Body of pancreas (tissue), 4 donors: ENCODE results near the gene ABHD16A. TPM values are rescaled to one million over a fixed set of nuclear protein-coding genes. Genes with fewer than 3 reads are reported as not detected.

ENCODE experiments used
- ATAC-seq: fragments of 150-250 bp; one replicate; pipeline ENCODE4 v1.9.1; 2016
- DNase-seq, 4 donors: peaks; one replicate each; pipeline ENCODE4 v3.0.0-alpha.2; 2019
- H3K27ac ChIP-seq, 4 donors: fragments of 200-600 bp; sonication (generic); 1 replicate in 3 of 4; 2 replicates in 1 of 4; pipeline versions ENCODE4 v1.5.1 to v1.6.1; 2016 to 2019; ENCODE audit warnings: mild to moderate bottlenecking in 1 of 4, mixed read lengths in 1 of 4, moderate library complexity in 1 of 4
- H3K27me3 ChIP-seq, 2 donors: fragments of 200-600 bp; sonication (generic); one replicate each; pipeline ENCODE4 v1.6.0; 2016; ENCODE audit warnings: mild to moderate bottlenecking in 1 of 2
- H3K36me3 ChIP-seq, 2 donors: fragments of 200-600 bp; sonication (generic); replicated peaks in 1 of 2; 2 replicates each; pipeline ENCODE4 v1.5.1; 2016; ENCODE audit warnings: low read depth in 2 of 2; ENCODE audit not compliant: insufficient read depth in 1 of 2
- H3K4me1 ChIP-seq: fragments of 200-600 bp; sonication (generic); one replicate; pipeline ENCODE4 v1.6.0; 2016
- H3K4me3 ChIP-seq, 2 donors: fragments of 200-600 bp; sonication (generic); 1 replicate in 1 of 2; 2 replicates in 1 of 2; pipeline ENCODE4 v1.5.1; 2016 to 2019
- H3K9me3 ChIP-seq, 3 donors: fragments of 200-600 bp; sonication (generic); 1 replicate in 2 of 3; 2 replicates in 1 of 3; pipeline ENCODE4 v1.5.1; 2016
- POLR2A ChIP-seq, 3 donors: fragments of 450-650 bp; IDR thresholded peaks; one replicate each; pipeline ENCODE4 v1.6.1; 2016; ENCODE audit warnings: antibody characterized with exemption in 3 of 3, mild to moderate bottlenecking in 2 of 3
- WGBS, 2 donors: methylation state at CpG; one replicate each; pipeline ENCODE4 v1.1.5; 2017; 5-methylcytosine and 5-hydroxymethylcytosine counted together
- intact Hi-C: fragments of 100-400 bp; cut with DNase I; formaldehyde crosslinking; loops from one replicate; pipeline ENCODE4 v1.15.1; 2023
- microRNA-seq, 2 donors: library from miRNA; unstranded; fragments of <30 nt; microRNA quantifications; one replicate each; pipeline ENCODE4, GENCODE V29; 2016; ENCODE audit warnings: borderline number of aligned reads in 2 of 2, borderline replicate concordance in 2 of 2
- small RNA-seq: library from RNA; depleted of rRNA; stranded (forward); fragments of <200 nt; gene quantifications from one replicate; pipeline ENCODE3, GENCODE V24; 2016
- total RNA-seq, 2 donors: library from RNA; depleted of rRNA; stranded (reverse); fragments of >200 nt; gene quantifications; one replicate each; pipeline ENCODE4 v1.1.0, GENCODE V29; 2016
- TF ChIP-seq, protein P1 (sequence below), 7 experiments: fragments of 450-650 bp in 4 of 7; fragments of 200-600 bp in 3 of 7; sonication (generic) in 3 of 7; IDR thresholded peaks; one replicate each; pipeline ENCODE4 v1.5.1; 2016 to 2019; ENCODE audit warnings: antibody characterized with exemption in 7 of 7

The ABHD16A gene
- total RNA-seq, 2 donors from 2014 or later = 24.7 to 38.1 TPM

DNA sequence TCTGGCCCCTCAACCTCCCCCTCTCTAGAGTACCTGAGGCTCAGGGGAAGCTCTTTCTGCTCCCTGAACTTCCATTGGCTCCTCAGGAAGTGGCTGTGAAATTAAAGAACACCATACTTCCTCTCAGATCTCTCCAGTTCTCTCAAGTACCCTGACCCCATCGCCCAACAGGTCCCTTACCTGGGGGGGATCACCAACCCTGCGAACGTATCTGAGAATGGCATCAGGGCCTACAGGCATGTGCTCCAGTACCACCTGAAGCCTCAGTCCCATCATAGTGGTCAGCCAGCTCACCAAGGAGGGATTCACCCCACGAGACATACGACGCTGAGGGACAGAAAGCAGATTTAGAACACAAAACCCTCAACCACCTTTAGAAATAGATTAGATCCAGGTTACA, 62.5 kb downstream of the ABHD16A start:
- Histone ChIP-seq H3K9me3 (no peaks in the 10 kb centered on the region), H3K27ac (no peak overlapping the region), H3K27me3 (no peaks in the 10 kb centered on the region), H3K4me1 (no peaks in the 10 kb centered on the region), H3K4me3 (no peak overlapping the region), H3K36me3 (peaks cover 35 to 65% of the 10 kb centered on the region in 2 donors)
- DNase-seq = no peak
- TF ChIP-seq, protein P1, sequence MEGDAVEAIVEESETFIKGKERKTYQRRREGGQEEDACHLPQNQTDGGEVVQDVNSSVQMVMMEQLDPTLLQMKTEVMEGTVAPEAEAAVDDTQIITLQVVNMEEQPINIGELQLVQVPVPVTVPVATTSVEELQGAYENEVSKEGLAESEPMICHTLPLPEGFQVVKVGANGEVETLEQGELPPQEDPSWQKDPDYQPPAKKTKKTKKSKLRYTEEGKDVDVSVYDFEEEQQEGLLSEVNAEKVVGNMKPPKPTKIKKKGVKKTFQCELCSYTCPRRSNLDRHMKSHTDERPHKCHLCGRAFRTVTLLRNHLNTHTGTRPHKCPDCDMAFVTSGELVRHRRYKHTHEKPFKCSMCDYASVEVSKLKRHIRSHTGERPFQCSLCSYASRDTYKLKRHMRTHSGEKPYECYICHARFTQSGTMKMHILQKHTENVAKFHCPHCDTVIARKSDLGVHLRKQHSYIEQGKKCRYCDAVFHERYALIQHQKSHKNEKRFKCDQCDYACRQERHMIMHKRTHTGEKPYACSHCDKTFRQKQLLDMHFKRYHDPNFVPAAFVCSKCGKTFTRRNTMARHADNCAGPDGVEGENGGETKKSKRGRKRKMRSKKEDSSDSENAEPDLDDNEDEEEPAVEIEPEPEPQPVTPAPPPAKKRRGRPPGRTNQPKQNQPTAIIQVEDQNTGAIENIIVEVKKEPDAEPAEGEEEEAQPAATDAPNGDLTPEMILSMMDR (IDR thresholded peaks at IDR 0.05) = no peak
- no peak for TF ChIP-seq POLR2A (IDR thresholded peaks at IDR 0.05)
- intact Hi-C loops = no loop called here
- 91 to 99% methylated on average over 6 of the region's 6 CpGs for WGBS, 2 donors
- no peak for ATAC-seq

DNA sequence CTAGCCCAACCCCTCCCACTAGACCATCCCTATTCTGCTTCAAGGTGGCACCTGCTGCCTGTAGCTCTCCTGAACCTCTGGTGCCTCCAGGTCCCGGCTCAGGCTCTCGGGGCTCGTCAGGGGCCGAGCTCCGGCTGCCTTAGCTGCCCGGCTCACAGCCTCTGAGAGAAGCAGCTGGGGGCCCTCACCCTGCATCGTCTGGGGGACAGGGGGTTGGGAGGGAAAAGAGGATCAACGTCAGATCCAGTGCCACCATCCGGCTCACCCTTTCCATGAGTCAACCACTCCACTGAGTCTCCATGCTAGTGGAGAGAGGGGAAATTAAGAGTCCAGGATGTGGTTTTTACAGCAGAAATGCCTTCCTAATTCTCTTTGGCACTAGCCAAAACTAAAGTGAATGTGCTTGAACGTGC, 63.7 kb downstream of the ABHD16A start:
- Histone ChIP-seq H3K27ac (no peak overlapping the region), H3K36me3 (peaks cover 36 to 62% of the 10 kb centered on the region in 2 donors), H3K4me3 (no peak overlapping the region), H3K9me3 (no peaks in the 10 kb centered on the region), H3K4me1 (no peaks in the 10 kb centered on the region), H3K27me3 (no peaks in the 10 kb centered on the region)
- 73 to 90% methylated on average over 9 to 10 of the region's 10 CpGs for WGBS, 2 donors
- no peak for TF ChIP-seq POLR2A (IDR thresholded peaks at IDR 0.05)
- TF ChIP-seq, protein P1 (IDR thresholded peaks at IDR 0.05) = no peak
- intact Hi-C loops = no loop called here
- DNase-seq (no peak), ATAC-seq (no peak)

DNA sequence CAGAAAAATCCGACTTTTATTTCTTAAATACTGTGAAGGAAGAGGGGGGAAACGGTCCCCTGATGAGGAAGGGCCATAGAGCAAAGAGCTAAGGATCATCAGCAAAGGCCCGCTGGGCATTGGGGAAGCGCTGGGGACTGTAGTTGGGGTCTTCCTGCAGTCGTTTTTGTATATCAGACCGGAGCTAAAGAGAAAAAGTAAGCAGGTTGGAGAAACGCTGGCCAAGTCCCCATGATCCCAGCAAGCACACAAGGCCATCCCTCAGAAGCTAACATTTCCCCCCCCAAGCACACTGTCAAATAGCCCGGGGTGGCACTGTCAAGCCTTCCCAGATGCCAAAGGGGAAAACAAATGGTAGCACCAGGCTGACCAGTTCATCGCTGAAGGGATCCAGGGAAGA, 64.1 kb downstream of the ABHD16A start:
- TF ChIP-seq, protein P1 (IDR thresholded peaks at IDR 0.05) = no peak
- TF ChIP-seq POLR2A (IDR thresholded peaks at IDR 0.05) = no peak
- no peaks in the 10 kb centered on the region for H3K27me3 ChIP-seq
- H3K36me3 ChIP-seq = peaks cover 35 to 62% of the 10 kb centered on the region in 2 donors
- DNase-seq = no peak
- WGBS, 2 donors = 77 to 81% methylated on average over 9 of the region's 9 CpGs
- no peaks in the 10 kb centered on the region for H3K9me3 ChIP-seq
- H3K4me1 ChIP-seq = no peaks in the 10 kb centered on the region
- intact Hi-C loops = no loop called here
- H3K27ac ChIP-seq = no peak overlapping the region
- H3K4me3 ChIP-seq = no peak overlapping the region
- ATAC-seq = no peak

Small RNAs within 50 kb of the gene (microRNA-seq; reads per million reads assigned to microRNA genes)
- 0 to 0.47 reads per million in 2 donors for gene MIR4646

Small RNAs within 50 kb of the gene (small RNA-seq; reads per million reads assigned to genes)
- gene LY6G6D = not detected
- gene MIR4646 = not detected
- gene RF00019 = not detected

Other genes starting within 250 kb of the ABHD16A start
- gene MICB, start 205.2 kb downstream of the ABHD16A start, total RNA-seq = under 1 TPM in 1 of 2 donors, not detected in 1; 0.78 TPM
- gene MCCD1, start 174.4 kb downstream of the ABHD16A start, total RNA-seq = not detected
- gene DDX39B, start 161.3 kb downstream of the ABHD16A start, total RNA-seq = 100 to 1,000 TPM; 132 to 260 TPM
- 1 to 10 TPM in 1 of 2 donors, not detected in 1; 1.0 TPM for gene ATP6V1G2, start 156.7 kb downstream of the ABHD16A start, total RNA-seq
- gene NFKBIL1, start 155.7 kb downstream of the ABHD16A start, total RNA-seq = 10 to 100 TPM in 1 of 2 donors, 1 to 10 TPM in 1; 5.6 to 27.0 TPM
- not detected for gene LTA, start 131.0 kb downstream of the ABHD16A start, total RNA-seq
- gene TNF, start 127.8 kb downstream of the ABHD16A start, total RNA-seq = 1 to 10 TPM in 1 of 2 donors, under 1 TPM in 1; 0.66 to 1.3 TPM
- under 1 TPM in 1 of 2 donors, not detected in 1; 0.78 TPM for gene LTB, start 120.9 kb downstream of the ABHD16A start, total RNA-seq
- gene LST1, start 117.0 kb downstream of the ABHD16A start, total RNA-seq = 1 to 10 TPM; 2.9 to 6.9 TPM
- gene NCR3, start 110.3 kb downstream of the ABHD16A start, total RNA-seq = not detected
- 1 to 10 TPM; 2.3 to 7.3 TPM for gene AIF1, start 88.1 kb downstream of the ABHD16A start, total RNA-seq
- gene PRRC2A, start 82.6 kb downstream of the ABHD16A start, total RNA-seq = 10 to 100 TPM; 48.8 to 57.4 TPM
- gene BAG6, start 50.7 kb downstream of the ABHD16A start, total RNA-seq = 100 to 1,000 TPM; 101 to 128 TPM
- 1 to 10 TPM in 1 of 2 donors, not detected in 1; 1.6 TPM for gene APOM, start 47.4 kb downstream of the ABHD16A start, total RNA-seq
- 10 to 100 TPM; 15.8 to 22.1 TPM for gene C6orf47, start 42.5 kb downstream of the ABHD16A start, total RNA-seq
- 10 to 100 TPM in 1 of 2 donors, 1 to 10 TPM in 1; 8.9 to 10.9 TPM for gene GPANK1, start 38.3 kb downstream of the ABHD16A start, total RNA-seq
- 100 to 1,000 TPM in 1 of 2 donors, 10 to 100 TPM in 1; 98.2 to 100 TPM for gene CSNK2B, start 37.2 kb downstream of the ABHD16A start, total RNA-seq
- gene LY6G5B, start 33.3 kb downstream of the ABHD16A start, total RNA-seq = 1 to 10 TPM; 6.9 to 8.3 TPM
- 1 to 10 TPM in 1 of 2 donors, not detected in 1; 4.4 TPM for gene LY6G5C, start 22.3 kb downstream of the ABHD16A start, total RNA-seq
- gene LY6G6F, start 3.5 kb upstream of the ABHD16A start, total RNA-seq = not detected
- gene LY6G6D, start 12.0 kb upstream of the ABHD16A start, total RNA-seq = not detected
- gene LY6G6C, start 18.4 kb upstream of the ABHD16A start, total RNA-seq = not detected
- gene MPIG6B, start 20.0 kb upstream of the ABHD16A start, total RNA-seq = not detected
- gene DDAH2, start 26.0 kb upstream of the ABHD16A start, total RNA-seq = 10 to 100 TPM; 23.6 to 40.5 TPM
- gene CLIC1, start 33.2 kb upstream of the ABHD16A start, total RNA-seq = 10 to 100 TPM; 68.9 to 92.9 TPM
- gene MSH5, start 36.7 kb upstream of the ABHD16A start, total RNA-seq = 10 to 100 TPM in 1 of 2 donors, 1 to 10 TPM in 1; 6.7 to 12.9 TPM
- gene SAPCD1, start 59.3 kb upstream of the ABHD16A start, total RNA-seq = 1 to 10 TPM; 2.0 to 2.6 TPM
- gene VWA7, start 74.0 kb upstream of the ABHD16A start, total RNA-seq = 1 to 10 TPM; 4.2 to 6.3 TPM
- 10 to 100 TPM; 39.2 to 67.6 TPM for gene VARS1, start 92.4 kb upstream of the ABHD16A start, total RNA-seq
- 10 to 100 TPM; 21.0 to 22.4 TPM for gene LSM2, start 103.6 kb upstream of the ABHD16A start, total RNA-seq
- gene HSPA1L, start 112.0 kb upstream of the ABHD16A start, total RNA-seq = 1 to 10 TPM in 1 of 2 donors, under 1 TPM in 1; 0.33 to 1.0 TPM
- 10 to 100 TPM; 70.9 to 92.1 TPM for gene HSPA1A, start 112.2 kb upstream of the ABHD16A start, total RNA-seq
- 100 to 1,000 TPM in 1 of 2 donors, 10 to 100 TPM in 1; 87.0 to 131 TPM for gene HSPA1B, start 124.4 kb upstream of the ABHD16A start, total RNA-seq
- 10 to 100 TPM; 29.3 to 30.6 TPM for gene NEU1, start 159.5 kb upstream of the ABHD16A start, total RNA-seq
- 10 to 100 TPM in 1 of 2 donors, 1 to 10 TPM in 1; 7.3 to 19.2 TPM for gene SLC44A4, start 175.7 kb upstream of the ABHD16A start, total RNA-seq
- 10 to 100 TPM; 35.8 to 87.7 TPM for gene EHMT2, start 194.4 kb upstream of the ABHD16A start, total RNA-seq
- gene ZBTB12, start 198.8 kb upstream of the ABHD16A start, total RNA-seq = 1 to 10 TPM in 1 of 2 donors, not detected in 1; 2.1 TPM
- gene C2, start 224.4 kb upstream of the ABHD16A start, total RNA-seq = 1 to 10 TPM; 1.3 TPM
- 10 to 100 TPM; 21.0 to 33.9 TPM for gene CFB, start 242.8 kb upstream of the ABHD16A start, total RNA-seq